Heart left ventricle (tissue), 13 donors: ENCODE results near the gene TAF10.

Source experiments
- POLR2A ChIP-seq, 2 donors: fragments of 450-650 bp; IDR thresholded peaks; one replicate each; pipeline ENCODE4 v1.6.1; 2017; ENCODE audit warnings: antibody characterized with exemption in 2 of 2, mild to moderate bottlenecking in 2 of 2, moderate library complexity in 2 of 2
- TF ChIP-seq, protein P1 (sequence below), 12 donors: fragments of 200-600 bp; sonication (generic) in 4 of 12; IDR thresholded peaks; one replicate each; pipeline versions ENCODE4 v1.5.0 to v1.8.0; 2018 to 2022; ENCODE audit warnings: antibody characterized with exemption in 12 of 12, mild to moderate bottlenecking in 5 of 12
- donor health status: ischemic (EF 13 %, LVEDD 7.1; RV severe dilation, severe dysfunction).
- donor health status: DM: no; HTN: yes; CAD: no.
- donor health status: DM: no; HTN: no; CAD: no.
- donor health status: ischemic (EF 25% LVEDD 6.9; RV normal size, moderate dysfunction).
- donor health status: ischemic (EF 25% LVEDD 5.7; RV mildly dilated, moderate dysfunction).
- donor health status: ischemic (EF 35%, LVEDD 5.7; RV mildly dilated, moderate dysfunction).
- donor health status: nonischemic (EF 11% LVEDD 7.7; RV severe dilation, severe dysfunction).
- donor health status: DM: yes; HTN: yes; CAD: no.
- donor health status: PGD.
- donor health status: ischemic (EF 29% LVEDD 5.4; RV normal size, mild dysfunction).
- donor health status: nonischemic (EF 23%, LVEDD 6.1; RV moderate dilation, normal function).

DNA sequence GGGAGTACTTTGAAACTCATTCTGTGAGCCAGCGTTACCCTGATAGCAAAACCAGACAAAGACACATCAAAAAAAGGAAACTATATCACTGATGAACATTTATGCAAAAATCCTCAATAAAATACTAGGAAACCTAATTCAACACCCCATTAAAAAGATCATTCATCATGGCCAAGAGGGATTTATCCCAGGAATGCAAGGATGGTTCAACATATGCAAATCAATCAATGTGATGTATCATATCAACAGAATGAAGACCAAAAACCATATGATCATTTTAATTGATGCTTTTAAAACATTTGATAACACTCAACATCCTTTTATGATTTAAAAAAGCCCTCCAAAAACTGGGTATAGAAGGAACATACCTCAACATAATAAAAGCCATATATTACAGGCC is 28.4 kb downstream of the TAF10 start:
- TF ChIP-seq, protein P1, sequence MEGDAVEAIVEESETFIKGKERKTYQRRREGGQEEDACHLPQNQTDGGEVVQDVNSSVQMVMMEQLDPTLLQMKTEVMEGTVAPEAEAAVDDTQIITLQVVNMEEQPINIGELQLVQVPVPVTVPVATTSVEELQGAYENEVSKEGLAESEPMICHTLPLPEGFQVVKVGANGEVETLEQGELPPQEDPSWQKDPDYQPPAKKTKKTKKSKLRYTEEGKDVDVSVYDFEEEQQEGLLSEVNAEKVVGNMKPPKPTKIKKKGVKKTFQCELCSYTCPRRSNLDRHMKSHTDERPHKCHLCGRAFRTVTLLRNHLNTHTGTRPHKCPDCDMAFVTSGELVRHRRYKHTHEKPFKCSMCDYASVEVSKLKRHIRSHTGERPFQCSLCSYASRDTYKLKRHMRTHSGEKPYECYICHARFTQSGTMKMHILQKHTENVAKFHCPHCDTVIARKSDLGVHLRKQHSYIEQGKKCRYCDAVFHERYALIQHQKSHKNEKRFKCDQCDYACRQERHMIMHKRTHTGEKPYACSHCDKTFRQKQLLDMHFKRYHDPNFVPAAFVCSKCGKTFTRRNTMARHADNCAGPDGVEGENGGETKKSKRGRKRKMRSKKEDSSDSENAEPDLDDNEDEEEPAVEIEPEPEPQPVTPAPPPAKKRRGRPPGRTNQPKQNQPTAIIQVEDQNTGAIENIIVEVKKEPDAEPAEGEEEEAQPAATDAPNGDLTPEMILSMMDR (IDR thresholded peaks at IDR 0.05), result no peak
- TF ChIP-seq POLR2A (IDR thresholded peaks at IDR 0.05), result no peak
